Prostate gland (tissue), 2 donors: ENCODE measurements around the gene SEMA5A.

Experiments used
- POLR2A ChIP-seq: fragments of 450-650 bp; IDR thresholded peaks from one replicate; pipeline ENCODE4 v1.6.1; 2016; ENCODE audit warnings: antibody characterized with exemption, mild to moderate bottlenecking
- TF ChIP-seq, protein P1 (sequence below), 4 experiments: fragments of 200-600 bp in 2 of 4; fragments of 450-650 bp in 2 of 4; sonication (generic) in 2 of 4; IDR thresholded peaks; 1 replicate in 3 of 4; 2 replicates in 1 of 4; pipeline ENCODE4 v1.5.1; 2016 to 2019; ENCODE audit warnings: antibody characterized with exemption in 4 of 4, mild to moderate bottlenecking in 2 of 4, moderate library complexity in 2 of 4

DNA sequence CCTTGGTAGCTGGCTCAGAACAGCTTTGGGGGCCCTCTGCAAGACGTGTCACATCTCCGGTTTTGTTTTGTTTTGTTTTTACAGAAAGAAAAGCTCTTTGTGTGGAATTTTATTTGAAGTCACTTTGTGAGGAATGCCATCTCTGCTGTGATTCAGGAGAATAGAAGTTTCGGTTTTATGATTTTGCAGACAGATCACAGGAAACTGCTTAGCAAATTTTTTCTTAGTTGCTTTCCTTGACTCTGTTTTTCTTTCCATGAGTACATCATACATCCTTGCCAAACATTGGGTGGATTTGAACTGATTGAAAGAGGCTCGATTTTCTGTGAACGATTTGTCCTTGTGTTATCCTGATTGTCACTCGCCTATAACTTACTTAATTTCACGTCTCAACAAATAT, 5.1 kb downstream of the SEMA5A start:
- TF ChIP-seq, protein P1, sequence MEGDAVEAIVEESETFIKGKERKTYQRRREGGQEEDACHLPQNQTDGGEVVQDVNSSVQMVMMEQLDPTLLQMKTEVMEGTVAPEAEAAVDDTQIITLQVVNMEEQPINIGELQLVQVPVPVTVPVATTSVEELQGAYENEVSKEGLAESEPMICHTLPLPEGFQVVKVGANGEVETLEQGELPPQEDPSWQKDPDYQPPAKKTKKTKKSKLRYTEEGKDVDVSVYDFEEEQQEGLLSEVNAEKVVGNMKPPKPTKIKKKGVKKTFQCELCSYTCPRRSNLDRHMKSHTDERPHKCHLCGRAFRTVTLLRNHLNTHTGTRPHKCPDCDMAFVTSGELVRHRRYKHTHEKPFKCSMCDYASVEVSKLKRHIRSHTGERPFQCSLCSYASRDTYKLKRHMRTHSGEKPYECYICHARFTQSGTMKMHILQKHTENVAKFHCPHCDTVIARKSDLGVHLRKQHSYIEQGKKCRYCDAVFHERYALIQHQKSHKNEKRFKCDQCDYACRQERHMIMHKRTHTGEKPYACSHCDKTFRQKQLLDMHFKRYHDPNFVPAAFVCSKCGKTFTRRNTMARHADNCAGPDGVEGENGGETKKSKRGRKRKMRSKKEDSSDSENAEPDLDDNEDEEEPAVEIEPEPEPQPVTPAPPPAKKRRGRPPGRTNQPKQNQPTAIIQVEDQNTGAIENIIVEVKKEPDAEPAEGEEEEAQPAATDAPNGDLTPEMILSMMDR (IDR thresholded peaks at IDR 0.05), result no peak
- no peak for TF ChIP-seq POLR2A
